CD8-positive, alpha-beta memory T cell (primary cell): Measurements from ENCODE around the gene SIN3A. TPM values are rescaled to one million over a fixed set of nuclear protein-coding genes. Genes with fewer than 3 reads are reported as not detected.
A peak's percentile ranks its signal among the peaks of the same experiment; 100 is the strongest.

Experiments
- CTCF ChIA-PET: fragments of 350-600 bp; sonication (Branson Sonifier 250); formaldehyde crosslinking; loops from one replicate; lab custom pipeline; 2021; ENCODE audit warnings: antibody characterized with exemption; lab: Charles Lee
- POLR2A ChIA-PET: fragments of 350-600 bp; sonication (Branson Sonifier 250); formaldehyde crosslinking; loops from one replicate; lab custom pipeline; 2021; ENCODE audit warnings: antibody characterized with exemption; lab: Charles Lee
- DNase-seq, 5 donors: peaks; one replicate each; pipeline versions ENCODE4 v3.0.0 to v3.0.0-alpha.2; 2020 to 2022; ENCODE audit warnings: mixed read lengths in 1 of 5
- H3K27ac ChIP-seq: one replicate; pipeline ENCODE4 v1.7.0; 2013; ENCODE audit warnings: low read depth, mild to moderate bottlenecking, low read length, moderate library complexity
- H3K27me3 ChIP-seq: 2 replicates; pipeline ENCODE4 v1.7.0; 2013; ENCODE audit warnings: low read length, mild to moderate bottlenecking; ENCODE audit not compliant: insufficient read depth, poor library complexity, severe bottlenecking
- H3K36me3 ChIP-seq: 2 replicates; pipeline ENCODE4 v1.7.0; 2013; ENCODE audit warnings: mild to moderate bottlenecking, low read length, moderate library complexity; ENCODE audit not compliant: insufficient read depth
- H3K4me1 ChIP-seq: 2 replicates; pipeline ENCODE4 v1.7.0; 2013; ENCODE audit warnings: mild to moderate bottlenecking, low read length, moderate library complexity; ENCODE audit not compliant: insufficient read depth
- H3K4me3 ChIP-seq: 2 replicates; pipeline ENCODE4 v1.7.0; 2013; ENCODE audit warnings: mild to moderate bottlenecking, low read length
- H3K9me3 ChIP-seq: 2 replicates; pipeline ENCODE4 v1.7.0; 2013; ENCODE audit warnings: mild to moderate bottlenecking, low read length
- H3K27ac Mint-ChIP-seq, 8 donors: one replicate each; pipeline ENCODE4 v1.8.0; 2020 to 2021; ENCODE audit warnings: mixed read lengths in 8 of 8, mild to moderate bottlenecking in 6 of 8, inconsistent platforms in 3 of 8, moderate library complexity in 3 of 8
- H3K27me3 Mint-ChIP-seq, 2 donors: one replicate each; pipeline ENCODE4 v1.8.0; 2020 to 2021; ENCODE audit warnings: mixed read lengths in 2 of 2, mild to moderate bottlenecking in 1 of 2, moderate library complexity in 1 of 2
- H3K36me3 Mint-ChIP-seq, 3 donors: one replicate each; pipeline ENCODE4 v1.8.0; 2020 to 2021; ENCODE audit warnings: mixed read lengths in 3 of 3, inconsistent platforms in 1 of 3, mild to moderate bottlenecking in 1 of 3
- H3K4me1 Mint-ChIP-seq, 3 donors: one replicate each; pipeline ENCODE4 v1.8.0; 2020 to 2021; ENCODE audit warnings: mixed read lengths in 3 of 3, inconsistent platforms in 1 of 3, mild to moderate bottlenecking in 1 of 3
- H3K4me3 Mint-ChIP-seq, 7 donors: one replicate each; pipeline ENCODE4 v1.8.0; 2020 to 2021; ENCODE audit warnings: mixed read lengths in 7 of 7, mild to moderate bottlenecking in 6 of 7, moderate library complexity in 4 of 7, inconsistent platforms in 2 of 7
- H3K9me3 Mint-ChIP-seq, 5 donors: one replicate each; pipeline ENCODE4 v1.8.0; 2020 to 2022; ENCODE audit warnings: mixed read lengths in 5 of 5, mild to moderate bottlenecking in 3 of 5, moderate library complexity in 2 of 5, inconsistent platforms in 1 of 5
- polyA plus RNA-seq: library from polyadenylated mRNA; unstranded; fragments of 300-500 nt; fragmentation: Illumina TruSeq; gene quantifications from one replicate; pipeline ENCODE4 v1.2.3, GENCODE V29; 2021
- total RNA-seq, 2 experiments: library from RNA; stranded (reverse); gene quantifications; one replicate each; pipeline ENCODE4 v1.2.3, GENCODE V29; 2021

SIN3A gene
- total and polyA plus RNA-seq, 3 experiments from 2014 or later = 16.0 to 89.0 (median 82.8) TPM

DNA sequence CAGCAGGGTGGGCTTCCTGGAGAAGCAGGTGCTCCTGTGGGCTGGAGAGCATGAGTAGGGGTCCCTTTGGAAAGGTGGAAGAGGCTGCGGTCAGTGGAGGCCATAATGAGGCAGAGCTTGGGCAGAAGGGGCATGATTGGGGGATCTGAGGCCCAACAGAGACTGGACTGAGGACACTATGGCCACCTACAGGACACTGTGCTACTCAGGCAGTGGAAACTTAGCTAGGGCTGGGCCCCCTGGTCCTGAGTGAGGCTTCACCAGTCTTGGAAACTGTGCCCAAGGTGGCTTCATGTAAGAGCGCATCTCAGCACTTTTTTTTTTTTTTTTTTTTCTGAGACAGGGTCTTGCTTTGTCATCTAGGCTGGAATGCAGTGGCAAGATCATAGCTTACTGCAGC, 121.9 kb downstream of the SIN3A start:
- ChIA-PET CTCF (no interaction called here), POLR2A (interaction anchor here (0.6 kb wide), 1 partner anchor 13 kb away, joined by 3 read pairs; no protein-coding TSS in a partner anchor)
- H3K27me3 ChIP-seq = no peaks in the 10 kb centered on the region
- DNase-seq = no peak
- H3K4me3 Mint-ChIP-seq = peak overlapping the region in 1 of 7 donors; percentile 37
- H3K4me1 ChIP-seq = no peaks in the 10 kb centered on the region
- peaks cover 0 to 5% of the 10 kb centered on the region in 2 donors for H3K27me3 Mint-ChIP-seq
- H3K27ac ChIP-seq = no peak overlapping the region
- no peaks in the 10 kb centered on the region for H3K9me3 Mint-ChIP-seq
- no peak overlapping the region for H3K27ac Mint-ChIP-seq
- no peaks in the 10 kb centered on the region for H3K4me1 Mint-ChIP-seq
- no peak overlapping the region for H3K4me3 ChIP-seq
- H3K36me3 ChIP-seq = no peaks in the 10 kb centered on the region
- H3K36me3 Mint-ChIP-seq = no peaks in the 10 kb centered on the region
- no peaks in the 10 kb centered on the region for H3K9me3 ChIP-seq

DNA sequence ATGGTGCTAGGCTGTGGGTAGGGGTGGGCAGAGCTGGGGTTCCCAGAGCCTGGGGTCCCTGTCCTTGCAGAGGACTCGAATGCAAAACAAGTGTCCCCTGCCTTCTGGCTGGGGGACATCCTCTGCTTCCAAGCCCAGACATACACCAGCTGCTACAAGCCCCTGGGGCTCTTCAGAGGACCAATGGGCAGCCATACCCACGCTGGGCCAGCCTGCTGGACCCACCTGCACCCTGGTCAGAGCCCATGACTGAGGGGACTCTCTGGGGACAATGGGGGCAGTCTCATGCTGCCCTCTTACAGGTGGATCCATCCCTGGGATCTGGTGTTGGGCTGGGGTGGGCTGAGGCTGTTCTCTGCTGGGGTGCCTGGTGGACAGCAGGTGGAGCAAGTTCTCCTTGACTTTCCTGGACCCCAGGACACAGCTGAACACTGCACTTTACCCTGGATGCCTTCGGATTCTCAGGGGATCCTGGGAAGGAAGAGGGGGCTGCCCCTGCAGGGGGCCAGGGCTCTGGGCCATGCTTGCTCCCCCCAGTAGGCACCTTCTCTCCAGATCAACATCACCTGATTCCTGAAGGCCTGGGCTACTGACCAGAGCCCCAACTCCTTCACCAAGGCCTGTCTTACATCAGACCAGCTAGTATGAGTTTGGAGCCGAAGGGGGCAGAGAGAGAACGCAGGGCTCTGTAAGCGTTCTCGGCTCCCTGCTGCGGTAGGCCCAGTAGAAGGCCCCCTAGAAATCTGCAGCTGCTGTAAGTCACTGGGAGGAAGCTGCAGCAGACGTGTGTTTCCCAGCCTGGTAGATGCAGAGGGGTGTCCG, 122.8 kb downstream of the SIN3A start:
- no peaks in the 10 kb centered on the region for H3K4me1 ChIP-seq
- H3K27ac Mint-ChIP-seq = no peak overlapping the region
- ChIA-PET POLR2A (no interaction called here), CTCF (no interaction called here)
- no peaks in the 10 kb centered on the region for H3K9me3 ChIP-seq
- H3K4me3 Mint-ChIP-seq = no peak overlapping the region
- H3K4me3 ChIP-seq = no peak overlapping the region
- no peak overlapping the region for H3K27ac ChIP-seq
- H3K4me1 Mint-ChIP-seq = no peaks in the 10 kb centered on the region
- no peak for DNase-seq
- H3K27me3 Mint-ChIP-seq = peaks cover 0 to 8% of the 10 kb centered on the region in 2 donors
- no peaks in the 10 kb centered on the region for H3K9me3 Mint-ChIP-seq
- H3K27me3 ChIP-seq = no peaks in the 10 kb centered on the region
- no peaks in the 10 kb centered on the region for H3K36me3 Mint-ChIP-seq
- H3K36me3 ChIP-seq = no peaks in the 10 kb centered on the region

DNA sequence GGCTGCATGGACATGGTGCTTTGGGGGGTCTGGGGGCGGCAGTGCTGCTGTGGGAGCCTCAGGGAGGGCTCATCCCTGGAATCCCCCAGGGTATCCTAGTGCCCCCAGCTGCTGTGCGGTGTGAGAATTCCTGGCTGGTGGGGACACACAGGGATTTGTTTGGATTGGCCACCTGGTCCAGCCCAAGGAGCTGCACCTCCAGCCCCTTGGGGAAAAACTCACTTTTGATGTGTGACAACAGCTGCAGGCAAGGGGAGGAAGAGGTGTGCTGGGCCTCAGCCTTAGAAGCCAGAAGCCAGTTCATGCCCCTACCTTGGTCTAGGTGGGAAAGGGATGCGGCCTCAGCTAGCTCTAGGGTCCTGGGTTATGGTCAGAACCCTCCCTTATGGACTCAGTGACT, 124.0 kb downstream of the SIN3A start:
- Mint-ChIP-seq H3K27me3 (peaks cover 0 to 8% of the 10 kb centered on the region in 2 donors), H3K9me3 (no peaks in the 10 kb centered on the region), H3K36me3 (no peaks in the 10 kb centered on the region), H3K27ac (no peak overlapping the region), H3K4me3 (no peak overlapping the region), H3K4me1 (no peaks in the 10 kb centered on the region)
- DNase-seq = no peak
- Histone ChIP-seq H3K4me1 (no peaks in the 10 kb centered on the region), H3K27ac (no peak overlapping the region), H3K9me3 (no peaks in the 10 kb centered on the region), H3K36me3 (no peaks in the 10 kb centered on the region), H3K4me3 (no peak overlapping the region), H3K27me3 (no peaks in the 10 kb centered on the region)
- ChIA-PET POLR2A (no interaction called here), CTCF (interaction anchor here (1.2 kb wide), 1 partner anchor 40 kb away, joined by 3 read pairs; no protein-coding TSS in a partner anchor)

DNA sequence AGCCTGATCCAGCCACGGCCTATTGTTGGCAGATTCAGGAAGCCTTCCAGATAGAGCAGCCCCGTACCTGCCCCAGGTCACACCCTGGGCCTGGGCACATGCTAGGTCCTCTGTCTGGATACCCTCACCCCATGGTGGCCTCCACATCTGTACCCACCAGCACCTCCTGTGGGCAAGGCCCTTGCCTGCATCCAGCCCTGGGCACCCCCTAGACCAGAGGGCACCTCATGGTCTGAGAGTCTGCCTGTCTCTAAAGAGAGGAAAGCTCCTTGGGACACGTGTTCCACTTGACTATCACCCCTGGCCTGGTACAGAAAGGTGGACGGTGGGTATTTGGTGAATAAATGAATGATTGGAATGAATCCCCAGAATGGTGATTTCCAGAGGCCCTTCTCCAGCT, 124.5 kb downstream of the SIN3A start:
- peaks cover 0 to 8% of the 10 kb centered on the region in 2 donors for H3K27me3 Mint-ChIP-seq
- H3K9me3 Mint-ChIP-seq = no peaks in the 10 kb centered on the region
- H3K4me1 Mint-ChIP-seq = no peaks in the 10 kb centered on the region
- no peak overlapping the region for H3K27ac Mint-ChIP-seq
- no peak for DNase-seq
- no peak overlapping the region for H3K4me3 ChIP-seq
- CTCF ChIA-PET = interaction anchor here (1.2 kb wide), 1 partner anchor 40 kb away, joined by 3 read pairs; no protein-coding TSS in a partner anchor
- H3K9me3 ChIP-seq = no peaks in the 10 kb centered on the region
- H3K27me3 ChIP-seq = no peaks in the 10 kb centered on the region
- H3K4me3 Mint-ChIP-seq = no peak overlapping the region
- H3K36me3 ChIP-seq = no peaks in the 10 kb centered on the region
- H3K4me1 ChIP-seq = no peaks in the 10 kb centered on the region
- POLR2A ChIA-PET = no interaction called here
- no peaks in the 10 kb centered on the region for H3K36me3 Mint-ChIP-seq
- H3K27ac ChIP-seq = no peak overlapping the region

DNA sequence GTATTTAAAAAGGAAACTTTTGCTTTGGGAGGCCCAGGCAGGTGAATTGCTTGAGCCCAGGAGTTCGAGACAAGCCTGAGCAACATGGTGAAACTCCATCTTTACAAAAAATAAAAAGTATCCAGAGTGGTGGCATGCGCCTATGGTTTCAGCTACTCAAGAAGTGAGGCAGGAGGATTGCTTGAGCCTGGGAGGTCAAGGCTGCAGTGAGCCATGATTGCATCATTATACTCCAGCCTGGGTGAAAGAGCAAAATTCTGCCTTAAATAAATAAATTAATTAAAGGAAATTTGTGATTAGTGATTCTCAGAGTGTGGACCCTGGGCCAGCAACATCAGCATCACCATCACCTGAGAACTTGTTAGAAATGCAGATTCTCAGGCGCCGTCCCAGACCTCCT, 125.6 kb downstream of the SIN3A start:
- CTCF ChIA-PET = no interaction called here
- no peaks in the 10 kb centered on the region for H3K4me1 Mint-ChIP-seq
- Histone ChIP-seq H3K4me3 (no peak overlapping the region), H3K9me3 (no peaks in the 10 kb centered on the region), H3K4me1 (no peaks in the 10 kb centered on the region), H3K27me3 (no peaks in the 10 kb centered on the region), H3K27ac (no peak overlapping the region), H3K36me3 (no peaks in the 10 kb centered on the region)
- DNase-seq = no peak
- no peak overlapping the region for H3K27ac Mint-ChIP-seq
- POLR2A ChIA-PET = no interaction called here
- H3K27me3 Mint-ChIP-seq = peaks cover 0 to 8% of the 10 kb centered on the region in 2 donors
- no peak overlapping the region for H3K4me3 Mint-ChIP-seq
- H3K9me3 Mint-ChIP-seq = no peaks in the 10 kb centered on the region
- no peaks in the 10 kb centered on the region for H3K36me3 Mint-ChIP-seq

DNA sequence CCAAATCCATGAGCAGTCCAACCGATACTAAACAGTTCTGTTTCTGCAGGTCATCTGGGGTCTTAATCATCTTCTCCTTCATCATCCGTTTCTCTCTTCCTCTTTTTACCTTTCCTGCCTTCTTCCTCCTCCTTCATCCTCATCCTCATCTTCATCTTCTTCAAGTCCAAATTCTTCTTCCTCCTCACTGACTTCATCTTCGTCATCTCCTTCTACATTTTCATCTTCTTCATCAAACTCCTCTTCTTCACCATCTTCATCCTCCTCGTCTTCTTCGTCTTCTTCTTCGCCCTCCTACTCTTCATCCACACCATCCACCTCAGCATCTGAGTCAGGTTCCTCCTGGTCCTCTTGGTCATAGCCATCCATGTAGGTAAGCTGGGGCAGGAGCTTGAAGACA, 129.8 kb downstream of the SIN3A start:
- H3K9me3 Mint-ChIP-seq = no peaks in the 10 kb centered on the region
- peak overlapping the region in 1 of 8 donors; percentile 52 for H3K27ac Mint-ChIP-seq
- ChIA-PET CTCF (no interaction called here), POLR2A (no interaction called here)
- peaks cover 0 to 3% of the 10 kb centered on the region in 2 donors for H3K27me3 Mint-ChIP-seq
- Histone ChIP-seq H3K27me3 (no peaks in the 10 kb centered on the region), H3K36me3 (no peaks in the 10 kb centered on the region), H3K4me3 (no peak overlapping the region), H3K27ac (no peak overlapping the region), H3K4me1 (no peaks in the 10 kb centered on the region), H3K9me3 (no peaks in the 10 kb centered on the region)
- H3K36me3 Mint-ChIP-seq = no peaks in the 10 kb centered on the region
- DNase-seq = no peak
- no peaks in the 10 kb centered on the region for H3K4me1 Mint-ChIP-seq
- no peak overlapping the region for H3K4me3 Mint-ChIP-seq

Other genes starting within 250 kb of the SIN3A start
- 10 to 100 TPM; 29.8 to 32.0 TPM for gene C15orf39, start 249.8 kb downstream of the SIN3A start, total RNA-seq
- gene C15orf39, start 249.8 kb downstream of the SIN3A start, polyA plus RNA-seq = 6.1 TPM
- not detected for gene GOLGA6C, start 193.4 kb downstream of the SIN3A start, total RNA-seq
- gene GOLGA6C, start 193.4 kb downstream of the SIN3A start, polyA plus RNA-seq = not detected
- gene GOLGA6D, start 168.9 kb downstream of the SIN3A start, total RNA-seq = not detected
- gene GOLGA6D, start 168.9 kb downstream of the SIN3A start, polyA plus RNA-seq = not detected
- 100 to 1,000 TPM; 102 to 110 TPM for gene COMMD4, start 115.6 kb downstream of the SIN3A start, total RNA-seq
- gene COMMD4, start 115.6 kb downstream of the SIN3A start, polyA plus RNA-seq = 47.8 TPM
- gene NEIL1, start 104.7 kb downstream of the SIN3A start, total RNA-seq = 1 to 10 TPM; 2.0 to 2.3 TPM
- gene NEIL1, start 104.7 kb downstream of the SIN3A start, polyA plus RNA-seq = 2.9 TPM
- gene MAN2C1, start 83.1 kb downstream of the SIN3A start, total RNA-seq = 100 to 1,000 TPM; 127 to 133 TPM
- gene MAN2C1, start 83.1 kb downstream of the SIN3A start, polyA plus RNA-seq = 32.0 TPM
- gene PTPN9, start 127.6 kb upstream of the SIN3A start, total RNA-seq = 10 to 100 TPM; 22.0 to 22.3 TPM
- gene PTPN9, start 127.6 kb upstream of the SIN3A start, polyA plus RNA-seq = 34.1 TPM
- 10 to 100 TPM; 24.6 to 26.9 TPM for gene SNUPN, start 174.0 kb upstream of the SIN3A start, total RNA-seq
- 37.4 TPM for gene SNUPN, start 174.0 kb upstream of the SIN3A start, polyA plus RNA-seq
- 100 to 1,000 TPM; 123 to 134 TPM for gene IMP3, start 188.5 kb upstream of the SIN3A start, total RNA-seq
- 247 TPM for gene IMP3, start 188.5 kb upstream of the SIN3A start, polyA plus RNA-seq
- gene SNX33, start 196.2 kb upstream of the SIN3A start, total RNA-seq = 1 to 10 TPM; 3.1 to 3.5 TPM
- 1.1 TPM for gene SNX33, start 196.2 kb upstream of the SIN3A start, polyA plus RNA-seq